OCI-LY1 (cell line): Measurements from ENCODE around the gene WDR35.

Experiments
- H2AFZ ChIP-seq: fragments of 200-600 bp; sonication (generic), shearing (Covaris generic); 2 replicates; pipeline ENCODE4 v1.6.0; 2014; ENCODE audit warnings: antibody characterized with exemption, mild to moderate bottlenecking, low read length
- H3F3A ChIP-seq: fragments of 200-600 bp; sonication (generic), shearing (Covaris generic); 2 replicates; pipeline ENCODE4 v1.6.0; 2014; ENCODE audit warnings: mild to moderate bottlenecking, antibody characterized with exemption, low read length, moderate library complexity; ENCODE audit not compliant: insufficient read depth
- H3K27ac ChIP-seq: fragments of 200-600 bp; sonication (generic); 2 replicates; pipeline ENCODE4 v1.5.1; 2014; ENCODE audit warnings: low read length, mixed run types, mild to moderate bottlenecking, low read depth; ENCODE audit not compliant: poor library complexity, severe bottlenecking
- H3K27me3 ChIP-seq: fragments of 200-600 bp; sonication (generic); 2 replicates; pipeline ENCODE4 v1.6.0; 2014; ENCODE audit warnings: antibody characterized with exemption, mild to moderate bottlenecking, low read length, moderate library complexity; ENCODE audit not compliant: insufficient read depth
- H3K36me3 ChIP-seq: fragments of 200-600 bp; sonication (generic); 2 replicates; pipeline ENCODE4 v1.6.1; 2014; ENCODE audit warnings: mild to moderate bottlenecking, antibody characterized with exemption, low read length, moderate library complexity, mixed read lengths; ENCODE audit not compliant: insufficient read depth
- H3K4me1 ChIP-seq: fragments of 200-600 bp; sonication (generic); 2 replicates; pipeline ENCODE4 v1.5.1; 2014; ENCODE audit warnings: mild to moderate bottlenecking, low read length, moderate library complexity; ENCODE audit not compliant: insufficient read depth, severe bottlenecking
- H3K4me2 ChIP-seq: fragments of 200-600 bp; sonication (generic), shearing (Covaris generic); 2 replicates; pipeline ENCODE4 v1.6.1; 2014; ENCODE audit warnings: low read length
- H3K4me3 ChIP-seq: fragments of 200-600 bp; sonication (generic); 2 replicates; pipeline ENCODE4 v1.5.1; 2014; ENCODE audit warnings: low read length, low read depth, mild to moderate bottlenecking, mixed read lengths; ENCODE audit not compliant: poor library complexity, severe bottlenecking
- H3K79me2 ChIP-seq: fragments of 200-600 bp; shearing (Covaris generic); 2 replicates; pipeline ENCODE4 v1.6.1; 2016; ENCODE audit warnings: mixed run types, low read length, mixed read lengths; ENCODE audit not compliant: insufficient read depth
- H3K9ac ChIP-seq: fragments of 200-600 bp; sonication (generic), shearing (Covaris generic); 2 replicates; pipeline ENCODE4 v1.6.1; 2014; ENCODE audit warnings: mild to moderate bottlenecking, low read length, mixed read lengths
- H3K9me2 ChIP-seq: fragments of 200-600 bp; sonication (generic), shearing (Covaris generic); 2 replicates; pipeline ENCODE4 v1.6.1; 2014; ENCODE audit warnings: low read depth, mild to moderate bottlenecking, low read length, mixed read lengths
- H3K9me3 ChIP-seq: fragments of 200-600 bp; shearing (Covaris generic); 2 replicates; pipeline ENCODE4 v1.6.1; 2014; ENCODE audit warnings: low read length, mixed read lengths
- H4K20me1 ChIP-seq: fragments of 200-600 bp; sonication (generic), shearing (Covaris generic); 2 replicates; pipeline ENCODE4 v1.6.0; 2016; ENCODE audit warnings: mild to moderate bottlenecking, low read length; ENCODE audit not compliant: insufficient read depth
- CTCF ChIP-seq: fragments of 200-600 bp; sonication (generic), shearing (Covaris generic); IDR thresholded peaks from 2 replicates; pipeline ENCODE4 v1.5.1; 2017; ENCODE audit warnings: mild to moderate bottlenecking, antibody characterized with exemption, low read length, moderate library complexity, mixed read lengths
- EZH2 ChIP-seq: fragments of 200-600 bp; sonication (generic), shearing (Covaris generic); IDR thresholded peaks from 2 replicates; pipeline ENCODE4 v1.8.0; 2017; ENCODE audit warnings: borderline replicate concordance, mixed run types, mild to moderate bottlenecking, antibody characterized with exemption, low read length, moderate library complexity, mixed read lengths

Gene WDR35

GRCh38 chr2:19993731-19994130 is 3.8 kb upstream of the WDR35 start:
- H3K9me2 ChIP-seq = no peaks in the 10 kb centered on the region
- no peaks in the 10 kb centered on the region for H3K9me3 ChIP-seq
- no peaks in the 10 kb centered on the region for H3K79me2 ChIP-seq
- H4K20me1 ChIP-seq = no peaks in the 10 kb centered on the region
- H3K4me3 ChIP-seq = no peak overlapping the region
- H3K27me3 ChIP-seq = no peaks in the 10 kb centered on the region
- no peak overlapping the region for H3K27ac ChIP-seq
- no peaks in the 10 kb centered on the region for H3K36me3 ChIP-seq
- no peak overlapping the region for H2AFZ ChIP-seq
- TF ChIP-seq CTCF (no peak), EZH2 (no peak)
- no peak overlapping the region for H3K9ac ChIP-seq
- H3K4me1 ChIP-seq = peaks cover 14% of the 10 kb centered on the region
- no peaks in the 10 kb centered on the region for H3F3A ChIP-seq
- H3K4me2 ChIP-seq = no peak overlapping the region

GRCh38 chr2:19991895-19992294 is 2.0 kb upstream of the WDR35 start:
- Histone ChIP-seq H3K4me3 (no peak overlapping the region), H3F3A (no peaks in the 10 kb centered on the region), H4K20me1 (no peaks in the 10 kb centered on the region), H3K9me3 (no peaks in the 10 kb centered on the region), H2AFZ (no peak overlapping the region), H3K36me3 (no peaks in the 10 kb centered on the region), H3K27ac (no peak overlapping the region), H3K27me3 (no peaks in the 10 kb centered on the region), H3K9me2 (no peaks in the 10 kb centered on the region), H3K4me1 (peaks cover 25% of the 10 kb centered on the region), H3K4me2 (no peak overlapping the region), H3K9ac (no peak overlapping the region), H3K79me2 (no peaks in the 10 kb centered on the region)
- TF ChIP-seq EZH2 (no peak), CTCF (no peak)

- no peaks in the 10 kb centered on the region for H3K9me3 ChIP-seq
- H3K79me2 ChIP-seq = no peaks in the 10 kb centered on the region
- no peak overlapping the region for H3K9ac ChIP-seq
- peak overlapping the region; percentile 83 for H3K4me2 ChIP-seq
- H3K27me3 ChIP-seq = no peaks in the 10 kb centered on the region
- peak overlapping the region; percentile 65 for H3K4me3 ChIP-seq
- no peak overlapping the region for H3K27ac ChIP-seq
- H2AFZ ChIP-seq = peak overlapping the region; percentile 78; the same call in 1 of the 2 replicates
- no peaks in the 10 kb centered on the region for H3F3A ChIP-seq
- peaks cover 25% of the 10 kb centered on the region for H3K4me1 ChIP-seq
- H3K36me3 ChIP-seq = no peaks in the 10 kb centered on the region
- TF ChIP-seq EZH2 (no peak), CTCF (no peak)
- H4K20me1 ChIP-seq = no peaks in the 10 kb centered on the region
- no peaks in the 10 kb centered on the region for H3K9me2 ChIP-seq
Measured at GRCh38 chr2:19990416-19990728, 467 bp upstream of the WDR35 start.

- Histone ChIP-seq H2AFZ (peak overlapping the region; percentile 31; the same call in 1 of the 2 replicates), H3K27me3 (no peaks in the 10 kb centered on the region), H4K20me1 (no peaks in the 10 kb centered on the region), H3K4me2 (peak overlapping the region; percentile 83), H3K4me3 (peak overlapping the region; percentile 65), H3K79me2 (no peaks in the 10 kb centered on the region), H3K9ac (peak overlapping the region; percentile 52), H3K4me1 (peaks cover 25% of the 10 kb centered on the region), H3F3A (no peaks in the 10 kb centered on the region), H3K9me2 (no peaks in the 10 kb centered on the region), H3K27ac (no peak overlapping the region), H3K9me3 (no peaks in the 10 kb centered on the region), H3K36me3 (no peaks in the 10 kb centered on the region)
- TF ChIP-seq CTCF = no peak
- TF ChIP-seq EZH2 = no peak
Measured at GRCh38 chr2:19989342-19989666, 601 bp downstream of the WDR35 start.
